GM18526 (cell line): Measurements from ENCODE around the gene MEF2D.

Source experiments
- POLR2A ChIP-seq: IDR thresholded peaks from 3 replicates; pipeline ENCODE4 v1.6.1; 2011; ENCODE audit not compliant: insufficient read length; ENCODE audit errors: extremely low read depth

Gene MEF2D

DNA sequence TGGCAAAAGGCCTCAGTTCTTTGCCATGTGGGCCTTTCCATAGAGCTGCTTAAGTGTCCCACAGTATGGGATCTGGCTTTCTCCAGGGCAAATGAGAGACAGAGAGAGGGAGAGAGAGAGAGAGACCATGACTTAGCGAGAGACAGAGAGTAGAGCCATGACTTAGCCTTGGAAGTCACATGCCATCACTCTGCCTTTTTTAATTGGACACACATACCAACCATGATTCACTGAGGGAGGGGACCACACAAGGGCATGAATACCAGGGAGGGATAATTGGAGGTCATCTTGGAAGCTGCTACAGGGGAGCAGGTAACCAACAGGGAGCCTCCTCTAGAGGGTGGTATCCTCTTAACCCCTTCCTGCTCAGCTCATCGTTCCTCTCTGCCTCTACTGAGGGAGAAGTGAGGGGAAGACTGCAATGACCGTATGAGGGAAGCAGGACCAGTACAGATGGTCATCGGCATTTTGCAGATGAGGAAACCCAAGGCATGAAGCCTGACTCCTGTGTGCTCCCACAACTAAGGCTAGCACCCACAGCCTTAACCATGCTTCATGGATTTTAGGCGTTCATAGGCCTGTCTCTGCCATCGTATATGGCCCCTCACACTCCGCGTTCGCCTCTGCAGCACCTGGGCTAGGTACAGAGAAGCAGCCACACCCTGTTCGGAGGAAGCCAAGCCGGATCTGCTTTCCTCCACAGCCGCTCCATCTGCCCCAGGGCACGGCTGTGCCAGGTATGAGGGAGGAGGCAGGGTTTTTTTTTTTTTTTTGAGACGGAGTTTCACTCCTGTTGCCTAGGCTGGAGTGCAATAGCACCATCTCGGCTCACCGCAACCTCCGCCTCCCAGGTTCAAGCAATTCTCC lies 38.6 kb downstream of the MEF2D start:
- TF ChIP-seq POLR2A, result peak; percentile 18

DNA sequence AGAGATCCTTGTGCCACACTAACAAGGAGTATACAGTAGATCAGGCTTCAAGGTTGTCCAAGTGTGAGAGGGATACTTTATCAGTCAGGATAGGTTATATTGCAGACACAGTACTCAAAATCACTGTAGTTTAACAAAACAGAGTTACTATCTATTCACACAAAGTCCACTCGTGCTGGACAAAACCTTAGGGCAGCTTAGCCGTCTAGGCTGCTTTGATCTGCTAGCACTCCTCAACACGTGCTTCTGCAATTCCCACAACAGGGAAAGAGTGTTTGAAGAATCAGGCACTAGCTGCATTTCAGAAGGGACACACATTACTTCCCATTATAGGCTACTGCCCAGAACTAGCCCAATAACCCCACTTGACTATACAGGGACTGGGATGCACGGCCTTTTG lies 39.5 kb downstream of the MEF2D start:
- no peak for TF ChIP-seq POLR2A

- no peak for TF ChIP-seq POLR2A
These were observed 40.0 kb downstream of the MEF2D start for GRCh38 chr1:156460525-156460924.

- TF ChIP-seq POLR2A, result no peak
These were observed 42.4 kb downstream of the MEF2D start for GRCh38 chr1:156458181-156458503.

GRCh38 chr1:156456625-156457465 lies 43.7 kb downstream of the MEF2D start:
- TF ChIP-seq POLR2A, result peak; percentile 78

DNA sequence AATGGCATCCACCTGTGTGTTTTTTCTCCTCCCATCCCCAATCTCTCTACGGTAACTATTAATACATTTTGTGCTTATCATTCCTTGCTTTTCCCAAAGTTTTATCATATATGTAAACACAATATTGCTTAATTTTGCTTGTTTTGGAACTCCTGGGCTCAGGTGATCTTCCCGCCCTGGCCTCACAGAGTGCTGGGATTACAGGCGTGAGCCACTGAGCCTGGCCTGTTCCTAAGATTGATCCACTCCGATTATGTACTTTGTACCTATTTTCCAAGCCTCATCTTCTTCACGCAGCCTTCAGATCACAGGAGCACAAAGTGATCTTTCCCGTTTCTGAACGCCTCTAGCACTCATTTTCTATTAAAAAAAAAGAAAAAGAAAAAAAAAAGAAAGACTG lies 45.2 kb downstream of the MEF2D start:
- no peak for TF ChIP-seq POLR2A

- no peak for TF ChIP-seq POLR2A
These were observed 47.7 kb downstream of the MEF2D start for GRCh38 chr1:156452907-156453306.

DNA sequence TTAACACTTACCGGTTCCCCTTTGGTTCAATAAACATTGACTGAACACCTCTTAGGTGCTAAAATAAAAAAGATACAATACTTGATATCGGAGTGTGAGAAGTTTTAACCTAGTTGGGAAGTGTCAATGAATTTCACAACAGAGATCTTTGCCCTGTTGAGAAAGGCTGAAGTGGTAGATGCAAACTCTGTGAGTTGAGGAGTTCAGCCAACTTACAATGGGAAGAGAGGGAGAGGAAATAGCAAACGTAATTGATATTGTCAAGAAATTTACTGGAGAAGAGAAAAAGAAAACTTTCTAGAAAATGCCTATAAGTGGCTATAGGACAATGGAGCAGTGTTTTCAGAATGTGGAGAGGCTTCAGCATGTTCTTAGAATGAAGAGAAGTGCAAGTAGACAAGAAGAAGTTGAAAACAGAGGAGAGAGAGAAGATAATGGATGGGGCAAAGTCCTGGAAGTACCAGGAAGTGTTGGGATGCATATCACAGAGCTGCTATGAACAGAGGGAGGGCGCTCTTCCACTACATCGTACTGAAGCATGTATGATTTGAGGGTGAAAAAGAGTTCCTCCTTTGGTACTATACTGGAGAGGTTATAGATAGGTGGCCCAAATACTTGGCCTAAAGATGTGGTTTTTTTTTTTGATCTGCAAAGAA lies 48.9 kb downstream of the MEF2D start:
- TF ChIP-seq POLR2A, result no peak

DNA sequence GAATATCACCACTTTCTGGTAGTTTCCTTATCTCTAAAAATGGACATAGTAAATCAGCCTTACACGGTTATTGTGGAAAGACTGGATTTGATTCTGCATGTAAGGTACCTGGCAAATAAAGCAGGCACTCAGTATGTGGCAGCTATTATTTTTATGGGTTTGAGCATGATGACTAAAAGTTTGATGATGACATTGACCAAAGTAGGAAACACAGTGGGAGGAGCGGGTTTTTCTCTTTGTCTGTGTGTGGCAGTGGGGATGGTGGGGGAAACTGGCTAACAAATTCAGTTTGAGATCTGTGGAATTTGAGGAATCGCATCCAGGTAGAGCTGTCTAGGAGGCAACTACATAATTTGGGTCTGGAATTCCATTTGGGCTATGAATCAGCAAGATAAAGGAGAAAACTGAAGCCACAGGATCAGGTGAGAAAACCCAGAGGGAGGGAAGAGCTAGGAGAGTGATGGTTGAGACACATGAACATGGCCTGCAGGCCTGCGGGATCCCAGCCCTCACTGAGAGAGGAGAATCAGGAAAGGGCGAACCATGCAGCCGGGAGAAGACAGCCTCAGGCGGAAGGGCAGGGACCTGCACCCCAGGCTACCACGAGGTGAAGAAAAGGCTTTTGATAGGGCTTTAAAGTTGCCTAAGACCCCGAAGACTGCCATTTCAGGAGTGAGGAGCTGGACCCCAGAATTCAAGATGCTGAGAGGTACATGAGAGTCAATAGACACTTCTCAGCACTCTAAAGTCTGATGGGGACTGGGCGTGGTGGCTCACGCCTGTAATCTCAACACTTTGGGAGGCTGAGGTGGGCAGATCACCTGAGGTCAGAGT lies 52.2 kb downstream of the MEF2D start:
- no peak for TF ChIP-seq POLR2A

DNA sequence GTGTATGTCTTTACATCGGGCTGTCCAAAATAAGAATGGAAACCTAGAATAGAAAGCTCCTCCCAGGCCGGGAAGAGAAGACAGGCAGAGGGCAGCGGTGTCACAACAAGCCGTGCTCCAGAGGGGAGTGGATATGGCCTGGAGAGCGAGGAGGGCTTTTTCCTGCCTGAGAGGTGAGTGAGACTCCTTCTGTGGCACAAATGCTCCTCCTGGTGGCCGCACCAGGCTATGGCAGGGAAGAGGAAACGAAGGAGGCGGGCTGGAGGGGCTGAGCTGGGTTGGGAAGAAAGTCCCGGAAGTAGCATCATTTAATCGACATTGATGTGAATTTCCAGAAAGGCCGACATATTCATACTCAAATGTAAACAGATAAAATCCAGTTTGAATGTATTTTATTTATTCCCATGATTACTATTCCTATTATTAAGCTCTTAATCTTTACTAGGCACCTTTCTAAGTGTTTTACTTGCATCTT lies 54.7 kb downstream of the MEF2D start:
- TF ChIP-seq POLR2A, result no peak

DNA sequence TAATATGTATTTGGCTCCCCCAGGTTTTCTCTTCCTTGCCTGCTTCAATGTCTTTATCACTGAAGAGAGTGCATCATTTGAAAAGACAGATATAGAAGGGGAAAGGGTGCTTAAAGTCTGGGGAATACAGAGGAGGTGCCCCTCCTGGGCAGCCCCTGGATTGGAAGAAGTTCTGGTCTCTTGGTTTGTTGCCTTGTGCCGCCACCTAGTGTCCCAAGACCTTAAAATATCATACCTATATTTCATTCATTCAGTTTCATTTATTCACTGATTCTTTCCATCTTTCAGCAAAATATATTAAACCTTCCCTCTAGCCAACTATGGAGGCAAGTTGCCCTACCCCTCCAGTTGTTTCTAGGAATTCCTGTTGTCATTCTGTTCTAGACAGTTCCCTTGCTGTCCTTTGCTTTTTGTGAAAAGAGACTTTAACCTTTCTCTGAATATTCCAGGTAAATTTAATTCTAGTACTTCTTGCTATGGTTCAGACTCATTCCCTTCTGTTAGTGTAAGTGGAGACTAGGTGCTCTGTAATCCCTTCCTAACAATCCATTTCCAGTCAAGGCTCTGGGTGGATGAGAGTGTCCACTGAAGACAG lies 56.1 kb downstream of the MEF2D start:
- TF ChIP-seq POLR2A, result no peak

- TF ChIP-seq POLR2A, result no peak
These were observed 57.3 kb downstream of the MEF2D start for GRCh38 chr1:156443286-156443685.

- no peak for TF ChIP-seq POLR2A
These were observed 59.7 kb downstream of the MEF2D start for GRCh38 chr1:156440654-156441437.

DNA sequence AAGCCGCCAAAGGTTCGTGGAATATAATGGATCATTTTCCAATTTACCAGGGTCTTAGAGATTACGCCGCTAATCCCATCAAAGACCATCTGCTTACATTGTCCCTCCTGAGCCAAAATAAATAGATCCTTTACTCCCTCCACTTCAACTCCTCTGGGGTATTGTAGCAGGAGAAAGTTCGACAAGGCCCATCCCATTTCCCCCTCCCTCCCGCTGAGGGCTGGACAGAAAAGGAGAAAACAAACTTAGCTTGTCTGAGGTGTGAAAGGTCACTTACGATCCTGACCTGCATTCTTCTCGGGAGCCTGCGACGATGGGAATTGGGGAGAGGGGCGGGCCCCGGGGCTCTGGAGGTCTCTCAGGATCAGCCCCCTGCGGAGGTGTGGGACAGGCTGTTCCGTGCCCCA lies 60.8 kb downstream of the MEF2D start:
- TF ChIP-seq POLR2A, result no peak
